Activated T-cell treated with anti-CD3 and anti-CD28 coated beads for 24 hours (primary cell): Measurements from ENCODE around the gene LAMTOR2.

ENCODE experiments used
- DNase-seq: peaks from one replicate; pipeline ENCODE4 v3.0.0-alpha.2; 2020; ENCODE audit warnings: low read depth

LAMTOR2 gene

GRCh38 chr1:156099282-156099681, 44.7 kb downstream of the LAMTOR2 start:
- no peak for DNase-seq

GRCh38 chr1:156100205-156100995, 45.8 kb downstream of the LAMTOR2 start:
- no peak for DNase-seq

- no peak for DNase-seq
Measured at GRCh38 chr1:156101880-156102279, 47.3 kb downstream of the LAMTOR2 start.

DNA sequence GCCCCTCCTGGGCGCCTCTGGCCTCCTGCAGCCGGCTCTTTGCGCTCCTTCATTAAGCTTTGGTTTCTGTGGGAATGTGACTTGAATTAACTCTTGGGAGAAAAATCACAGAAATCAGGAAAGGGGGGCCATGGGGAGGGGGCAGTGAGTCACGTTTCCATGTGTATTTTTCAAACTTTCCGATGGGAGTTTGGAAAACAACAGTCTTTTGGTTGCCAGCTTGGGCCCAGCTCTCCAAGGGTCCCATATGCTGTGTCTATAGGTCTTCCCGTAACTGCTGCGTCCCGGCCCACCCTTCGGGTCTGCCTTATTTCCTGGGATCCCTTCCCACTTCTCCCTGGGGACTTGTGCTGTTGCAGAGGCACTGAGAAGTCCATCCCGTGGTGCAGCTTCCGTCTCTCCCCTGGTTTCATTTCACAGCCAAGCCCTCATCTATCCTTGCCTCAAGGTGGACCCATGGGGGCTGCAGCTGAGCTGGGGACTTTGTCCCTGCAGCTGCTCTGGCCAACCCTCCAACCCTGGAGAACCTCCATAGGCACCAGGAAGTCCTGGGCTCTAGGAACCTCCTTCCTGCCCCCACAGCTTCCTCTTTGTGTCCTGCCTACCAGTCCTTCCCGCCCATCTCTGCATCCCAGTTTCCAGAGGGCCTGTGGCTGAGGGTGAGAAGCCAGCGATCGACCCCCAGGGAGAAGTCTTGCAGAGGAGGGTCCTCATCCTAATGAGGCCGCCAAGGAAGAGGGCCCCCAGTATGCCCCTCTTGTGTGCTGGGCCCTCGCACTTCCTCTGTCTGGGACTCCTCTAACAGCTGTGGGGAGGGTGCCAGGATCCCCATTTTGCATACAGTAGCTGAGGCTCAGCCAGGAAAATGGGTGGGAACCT, 48.3 kb downstream of the LAMTOR2 start:
- no peak for DNase-seq

DNA sequence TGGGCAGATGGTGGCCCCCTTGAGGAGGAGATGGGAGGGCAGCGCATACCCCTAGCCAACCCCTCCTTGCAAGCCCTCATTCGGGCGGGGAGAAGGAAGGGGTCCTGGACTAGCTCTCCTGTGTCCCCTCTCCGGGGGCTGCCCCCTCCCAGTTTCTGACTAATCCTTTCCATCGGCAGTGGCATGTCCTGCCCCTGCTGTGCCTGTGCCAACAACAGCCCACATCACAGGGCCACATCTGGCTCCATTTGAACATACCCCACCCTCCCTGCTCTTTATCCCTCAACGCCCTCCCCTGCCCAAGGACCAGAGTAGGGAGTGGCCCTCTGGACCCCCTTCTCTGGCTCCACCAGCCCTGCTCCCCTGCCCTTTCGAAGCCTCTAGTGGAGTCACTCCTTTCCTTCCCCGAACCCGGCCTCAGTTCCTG, 49.0 kb downstream of the LAMTOR2 start:
- DNase-seq = no peak

DNA sequence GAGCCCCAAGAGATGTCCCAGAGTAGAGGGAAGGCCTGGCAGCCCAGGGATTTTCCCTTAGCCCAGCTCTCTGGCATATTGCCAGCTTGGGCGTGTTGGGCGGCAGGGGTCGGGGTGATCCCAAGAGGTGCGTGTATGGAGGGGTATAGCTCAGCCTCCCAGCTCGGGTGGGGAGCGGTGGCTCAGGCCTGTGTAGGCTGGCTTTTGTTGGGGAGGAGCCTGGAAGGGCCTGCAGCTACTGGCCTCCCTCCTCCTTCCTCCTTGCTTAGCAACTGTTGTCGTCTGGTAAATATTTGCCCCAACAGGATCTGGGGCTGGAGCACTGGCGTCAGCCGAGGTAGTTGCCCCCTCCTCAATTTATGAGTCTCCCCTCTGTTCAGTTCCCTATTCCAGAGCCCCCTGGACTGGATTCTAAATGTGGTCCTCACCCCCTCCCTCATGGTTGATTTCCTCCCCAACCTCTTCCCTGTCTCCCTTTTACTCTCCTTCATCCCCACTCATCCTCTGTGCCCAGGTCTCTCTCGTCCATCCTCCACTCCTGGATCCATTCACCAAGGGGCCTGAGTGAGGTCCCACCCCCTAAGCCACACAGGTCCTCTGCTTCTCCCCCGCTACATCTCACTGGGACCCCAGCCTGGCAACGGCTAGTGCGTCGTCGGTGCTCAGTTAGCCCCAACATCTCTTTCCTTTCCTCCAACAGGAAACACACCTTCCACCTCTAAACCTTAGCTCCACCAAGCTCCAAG, 49.7 kb downstream of the LAMTOR2 start:
- DNase-seq = no peak

DNA sequence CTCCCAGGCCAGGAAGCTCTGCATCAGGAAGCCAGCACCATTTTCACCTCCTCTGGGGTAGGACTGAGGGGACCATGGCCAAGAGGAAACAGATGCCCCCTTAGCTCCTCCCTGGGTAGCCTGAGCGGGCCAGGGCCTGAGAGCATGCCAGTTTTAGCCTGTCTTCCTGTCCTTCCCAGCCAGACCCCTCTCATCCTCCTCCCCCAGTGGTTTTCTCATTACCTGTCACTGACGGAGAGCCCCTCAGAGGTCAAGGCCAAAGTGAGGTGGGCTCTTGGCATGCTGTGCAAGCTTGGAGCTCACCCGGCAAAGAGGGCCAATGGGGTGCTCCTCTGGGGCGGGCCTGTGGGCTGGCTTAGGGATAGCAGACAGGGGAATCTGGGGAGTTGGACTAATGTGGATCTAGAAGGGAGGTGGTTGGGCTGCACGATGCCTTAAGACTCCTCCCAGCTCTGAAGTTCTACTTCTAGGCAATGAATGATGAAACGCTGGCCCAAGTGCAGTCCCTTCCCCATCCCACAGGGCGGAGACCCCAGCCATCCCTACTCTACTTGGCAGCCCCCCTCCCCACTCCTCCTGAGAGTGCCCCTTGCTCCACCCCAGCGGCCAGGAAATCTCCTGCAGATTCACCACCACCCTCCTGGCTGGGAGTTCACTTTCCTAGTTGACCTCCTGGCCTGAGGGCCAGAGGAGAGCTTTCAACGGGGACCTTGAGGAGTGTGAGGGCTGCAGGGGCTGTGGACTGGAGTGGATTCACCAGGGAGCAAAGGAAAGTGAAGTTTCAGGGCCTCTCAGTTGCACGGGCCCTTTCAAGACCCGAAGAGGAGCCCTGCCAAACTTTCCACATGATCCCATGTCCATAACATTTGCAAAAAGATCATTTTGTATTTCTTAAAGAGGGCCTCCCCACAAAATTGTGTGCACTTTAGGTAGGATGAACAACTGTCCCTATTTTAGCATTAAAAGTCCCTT, 50.6 kb downstream of the LAMTOR2 start:
- DNase-seq = no peak

DNA sequence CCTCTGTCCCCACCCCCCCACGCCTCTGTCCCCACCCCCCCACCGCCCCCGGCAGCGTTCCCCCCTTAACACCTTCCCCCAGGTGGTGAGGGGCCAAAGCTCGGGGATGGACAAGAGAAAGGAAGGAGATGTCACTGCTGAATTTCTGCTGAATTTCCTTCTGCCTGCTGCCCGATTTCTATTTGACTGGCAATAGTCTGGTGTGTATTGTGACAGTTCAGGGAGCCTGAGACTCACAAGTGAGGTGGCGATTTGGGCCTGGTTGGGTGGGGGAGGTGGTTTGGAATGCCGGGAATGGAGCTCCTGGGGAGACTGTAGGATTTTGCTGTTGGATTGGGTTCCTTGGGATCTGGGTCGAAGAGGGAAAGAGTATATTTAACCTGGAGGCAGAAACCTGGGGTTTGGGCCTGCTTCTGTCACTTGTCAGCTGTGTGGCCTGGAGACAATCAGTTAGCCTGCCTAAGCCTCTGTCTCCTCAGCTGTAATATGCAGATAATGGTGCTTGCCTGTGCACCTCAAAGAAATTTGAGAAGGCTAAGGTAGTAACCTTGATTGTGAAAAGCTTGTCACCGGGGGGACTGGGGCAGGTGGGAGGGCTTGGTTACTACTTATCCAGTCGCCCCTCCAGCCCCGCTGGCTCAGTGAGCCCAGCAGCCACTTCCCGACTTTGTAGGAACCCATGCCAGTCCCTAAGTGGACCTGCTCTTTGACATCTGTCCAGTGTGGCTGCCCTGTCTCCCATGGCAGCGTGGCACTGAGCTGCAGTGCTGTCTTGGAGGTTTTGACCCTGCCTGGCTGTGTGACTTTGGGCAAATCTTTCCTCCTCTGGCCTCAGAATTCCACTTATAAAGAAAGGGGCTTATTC, 52.3 kb downstream of the LAMTOR2 start:
- DNase-seq = no peak

GRCh38 chr1:156108057-156108456, 53.5 kb downstream of the LAMTOR2 start:
- no peak for DNase-seq
